Measurements from ENCODE around the gene ASIC2.

- no peak for TF ChIP-seq CTCF (IDR thresholded peaks at IDR 0.05; ENCODE audit: low read length)
- TF ChIP-seq EZH2 (IDR thresholded peaks at IDR 0.05; ENCODE audit: borderline replicate concordance, low read length): no peak
Observed at GRCh38 chr17:33055746-33056145, 237.3 kb downstream of the ASIC2 start.

Measured in OCI-LY1 (cell line).